HL-60 (cell line): Measurements from ENCODE around the gene RERE.

Experiments used
- GABPA ChIP-seq: IDR thresholded peaks from 2 replicates; pipeline ENCODE4 v1.6.1; 2012; ENCODE audit warnings: low read depth
- POLR2AphosphoS5 ChIP-seq: IDR thresholded peaks from 2 replicates; pipeline ENCODE4 v1.6.1; 2012; ENCODE audit warnings: low read depth
- TF ChIP-seq, protein P1 (sequence below): IDR thresholded peaks from one replicate; pipeline ENCODE4 v1.5.1; 2011; ENCODE audit warnings: low read length, control low read depth, inconsistent platforms; ENCODE audit not compliant: insufficient read depth

GRCh38 chr1:8537991-8538390, 279.4 kb downstream of the RERE start:
- TF ChIP-seq, protein P1, sequence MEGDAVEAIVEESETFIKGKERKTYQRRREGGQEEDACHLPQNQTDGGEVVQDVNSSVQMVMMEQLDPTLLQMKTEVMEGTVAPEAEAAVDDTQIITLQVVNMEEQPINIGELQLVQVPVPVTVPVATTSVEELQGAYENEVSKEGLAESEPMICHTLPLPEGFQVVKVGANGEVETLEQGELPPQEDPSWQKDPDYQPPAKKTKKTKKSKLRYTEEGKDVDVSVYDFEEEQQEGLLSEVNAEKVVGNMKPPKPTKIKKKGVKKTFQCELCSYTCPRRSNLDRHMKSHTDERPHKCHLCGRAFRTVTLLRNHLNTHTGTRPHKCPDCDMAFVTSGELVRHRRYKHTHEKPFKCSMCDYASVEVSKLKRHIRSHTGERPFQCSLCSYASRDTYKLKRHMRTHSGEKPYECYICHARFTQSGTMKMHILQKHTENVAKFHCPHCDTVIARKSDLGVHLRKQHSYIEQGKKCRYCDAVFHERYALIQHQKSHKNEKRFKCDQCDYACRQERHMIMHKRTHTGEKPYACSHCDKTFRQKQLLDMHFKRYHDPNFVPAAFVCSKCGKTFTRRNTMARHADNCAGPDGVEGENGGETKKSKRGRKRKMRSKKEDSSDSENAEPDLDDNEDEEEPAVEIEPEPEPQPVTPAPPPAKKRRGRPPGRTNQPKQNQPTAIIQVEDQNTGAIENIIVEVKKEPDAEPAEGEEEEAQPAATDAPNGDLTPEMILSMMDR: no peak
- TF ChIP-seq POLR2AphosphoS5: no peak
- no peak for TF ChIP-seq GABPA
